ENCODE results near the gene SLC24A3. TPM values are rescaled to one million over a fixed set of nuclear protein-coding genes. Genes with fewer than 3 reads are reported as not detected.

SLC24A3 gene
- polyA plus RNA-seq, 4 donors: 1.6 to 4.0 (median 3.8) TPM; not detected in 1

DNA sequence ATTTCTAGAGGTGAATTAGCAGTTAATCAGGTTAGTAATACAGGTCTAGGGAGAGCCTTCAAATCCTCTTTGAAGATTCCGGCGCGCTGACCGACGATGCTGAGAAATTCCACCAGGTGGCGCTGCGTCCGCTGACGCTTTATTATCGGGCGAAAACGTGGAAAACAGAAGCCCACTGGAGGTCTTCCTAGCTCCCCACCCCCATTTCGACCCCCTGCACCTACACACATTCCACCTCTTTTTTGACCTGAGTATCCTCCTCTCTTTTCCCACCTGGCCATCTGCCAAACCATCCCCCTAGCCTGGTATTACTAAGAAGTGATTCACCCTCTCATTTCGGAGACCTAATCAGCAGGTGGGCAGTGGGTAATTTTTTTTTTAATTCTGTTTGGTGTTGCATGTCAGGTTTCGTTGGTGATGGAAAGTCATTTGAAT is 480.3 kb downstream of the SLC24A3 start:
- Histone ChIP-seq H3K27me3 (ENCODE audit: control insufficient read depth in 3 of 3, insufficient read depth in 3 of 3, low read length in 3 of 3) (no peaks in the 10 kb centered on the region), H3K27ac (ENCODE audit: low read depth in 1 of 3, low read length in 2 of 3) (no peak overlapping the region), H3K36me3 (ENCODE audit: control insufficient read depth in 3 of 3, insufficient read depth in 2 of 3, low read depth in 1 of 3, low read length in 3 of 3) (peaks cover 0 to 3% (median 0%) of the 10 kb centered on the region in 3 donors), H3K9me3 (ENCODE audit: control insufficient read depth in 2 of 2, insufficient read depth in 1 of 2, low read depth in 1 of 2, low read length in 1 of 2) (no peaks in the 10 kb centered on the region), H3K4me1 (ENCODE audit: control insufficient read depth in 3 of 3, insufficient read depth in 2 of 3, low read depth in 1 of 3, low read length in 2 of 3) (peaks cover 0 to 6% (median 2%) of the 10 kb centered on the region in 3 donors), H3K4me3 (ENCODE audit: low read depth in 1 of 3, low read length in 3 of 3) (no peak overlapping the region)
- WGBS, 3 donors: 3 to 8% (median 7%) methylated on average over 15 of the region's 15 CpGs
- DNase-seq (peak; percentile 47 to 78), FAIRE-seq (no peak)

DNA sequence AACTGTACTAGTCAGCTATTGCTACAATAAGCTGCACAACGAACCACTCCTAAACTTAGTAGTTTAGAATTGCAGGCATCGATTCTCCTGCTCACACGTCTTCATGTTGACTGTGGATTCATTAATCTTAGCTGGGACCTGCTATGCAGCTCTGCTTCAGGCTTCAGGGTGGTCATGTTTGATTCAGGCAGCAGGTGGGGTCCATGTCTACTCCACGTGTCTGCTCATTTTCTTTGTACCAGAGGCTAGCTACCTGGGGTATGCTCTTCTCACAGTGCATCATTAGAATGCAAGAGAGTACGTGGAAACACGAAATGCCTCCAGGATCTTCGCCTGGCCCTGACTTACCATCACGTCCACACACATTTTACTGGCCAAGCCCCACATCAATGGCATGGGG is 481.1 kb downstream of the SLC24A3 start:
- FAIRE-seq: no peak
- 77 to 88% (median 85%) methylated on average over 8 of the region's 8 CpGs for WGBS, 3 donors
- H3K4me3 ChIP-seq (ENCODE audit: low read depth in 1 of 3, low read length in 3 of 3): no peak overlapping the region
- H3K27me3 ChIP-seq (ENCODE audit: control insufficient read depth in 3 of 3, insufficient read depth in 3 of 3, low read length in 3 of 3): no peaks in the 10 kb centered on the region
- H3K27ac ChIP-seq (ENCODE audit: low read depth in 1 of 3, low read length in 2 of 3): no peak overlapping the region
- no peak for DNase-seq
- peaks cover 0 to 5% (median 0%) of the 10 kb centered on the region in 3 donors for H3K36me3 ChIP-seq (ENCODE audit: control insufficient read depth in 3 of 3, insufficient read depth in 2 of 3, low read depth in 1 of 3, low read length in 3 of 3)
- no peaks in the 10 kb centered on the region for H3K9me3 ChIP-seq (ENCODE audit: control insufficient read depth in 2 of 2, insufficient read depth in 1 of 2, low read depth in 1 of 2, low read length in 1 of 2)
- H3K4me1 ChIP-seq (ENCODE audit: control insufficient read depth in 3 of 3, insufficient read depth in 2 of 3, low read depth in 1 of 3, low read length in 2 of 3): peaks cover 0 to 6% (median 2%) of the 10 kb centered on the region in 3 donors

DNA sequence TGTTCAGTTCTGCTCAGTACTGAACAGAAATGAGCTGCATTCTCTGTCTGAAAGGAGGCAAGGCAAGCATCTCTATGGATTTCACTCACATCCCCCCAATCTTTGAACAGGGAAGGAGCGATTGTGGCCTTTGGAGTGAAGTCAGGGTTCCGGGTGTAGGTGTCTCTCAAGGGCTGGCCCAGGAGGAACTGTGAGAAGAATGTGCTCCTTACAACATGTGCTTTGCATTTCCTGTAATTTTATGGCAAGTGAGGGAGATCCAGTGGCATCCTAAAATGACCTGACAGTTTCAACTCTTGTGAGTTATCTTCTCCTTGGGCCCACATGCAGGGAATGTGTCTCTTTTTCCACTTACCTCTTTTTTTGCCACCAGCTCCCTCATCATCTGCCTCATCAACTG is 482.6 kb downstream of the SLC24A3 start:
- WGBS, 3 donors: 43 to 68% (median 48%) methylated on average over 2 of the region's 2 CpGs
- no peak for DNase-seq

DNA sequence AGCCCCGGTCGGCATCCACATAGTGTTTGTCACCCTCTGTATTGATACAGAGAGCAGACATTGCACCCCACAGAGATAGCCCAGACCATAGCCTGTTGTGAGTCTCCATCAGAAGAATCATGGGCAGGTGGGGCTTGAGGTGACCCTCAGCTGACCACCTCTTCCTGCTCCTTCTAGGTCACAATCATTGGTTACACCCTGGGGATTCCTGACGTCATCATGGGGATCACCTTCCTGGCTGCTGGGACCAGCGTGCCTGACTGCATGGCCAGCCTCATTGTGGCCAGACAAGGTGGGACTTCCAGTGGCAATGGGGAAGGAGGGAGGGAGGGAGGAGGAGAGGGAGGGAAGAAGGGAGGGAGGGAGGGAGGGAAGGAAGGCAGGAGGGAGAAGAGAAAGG is 484.2 kb downstream of the SLC24A3 start:
- Histone ChIP-seq H3K4me1 (ENCODE audit: control insufficient read depth in 3 of 3, insufficient read depth in 2 of 3, low read depth in 1 of 3, low read length in 2 of 3) (peaks cover 0 to 3% (median 2%) of the 10 kb centered on the region in 3 donors), H3K27me3 (ENCODE audit: control insufficient read depth in 3 of 3, insufficient read depth in 3 of 3, low read length in 3 of 3) (no peaks in the 10 kb centered on the region), H3K9me3 (ENCODE audit: control insufficient read depth in 2 of 2, insufficient read depth in 1 of 2, low read depth in 1 of 2, low read length in 1 of 2) (no peaks in the 10 kb centered on the region), H3K36me3 (ENCODE audit: control insufficient read depth in 3 of 3, insufficient read depth in 2 of 3, low read depth in 1 of 3, low read length in 3 of 3) (peaks cover 0 to 6% (median 0%) of the 10 kb centered on the region in 3 donors), H3K4me3 (ENCODE audit: low read depth in 1 of 3, low read length in 3 of 3) (no peak overlapping the region), H3K27ac (ENCODE audit: low read depth in 1 of 3, low read length in 2 of 3) (no peak overlapping the region)
- DNase-seq (no peak), FAIRE-seq (no peak)
- WGBS, 3 donors: 84 to 92% (median 87%) methylated on average over 4 of the region's 4 CpGs

More for the DNA sequence above, 482.6 kb downstream of the SLC24A3 start:
- no peak for FAIRE-seq
- H3K36me3 ChIP-seq (ENCODE audit: control insufficient read depth in 3 of 3, insufficient read depth in 2 of 3, low read depth in 1 of 3, low read length in 3 of 3): peaks cover 0 to 6% (median 0%) of the 10 kb centered on the region in 3 donors
- no peaks in the 10 kb centered on the region for H3K27me3 ChIP-seq (ENCODE audit: control insufficient read depth in 3 of 3, insufficient read depth in 3 of 3, low read length in 3 of 3)
- no peaks in the 10 kb centered on the region for H3K9me3 ChIP-seq (ENCODE audit: control insufficient read depth in 2 of 2, insufficient read depth in 1 of 2, low read depth in 1 of 2, low read length in 1 of 2)
- no peak overlapping the region for H3K27ac ChIP-seq (ENCODE audit: low read depth in 1 of 3, low read length in 2 of 3)
- H3K4me1 ChIP-seq (ENCODE audit: control insufficient read depth in 3 of 3, insufficient read depth in 2 of 3, low read depth in 1 of 3, low read length in 2 of 3): peaks cover 0 to 6% (median 2%) of the 10 kb centered on the region in 3 donors
- no peak overlapping the region for H3K4me3 ChIP-seq (ENCODE audit: low read depth in 1 of 3, low read length in 3 of 3)

DNA sequence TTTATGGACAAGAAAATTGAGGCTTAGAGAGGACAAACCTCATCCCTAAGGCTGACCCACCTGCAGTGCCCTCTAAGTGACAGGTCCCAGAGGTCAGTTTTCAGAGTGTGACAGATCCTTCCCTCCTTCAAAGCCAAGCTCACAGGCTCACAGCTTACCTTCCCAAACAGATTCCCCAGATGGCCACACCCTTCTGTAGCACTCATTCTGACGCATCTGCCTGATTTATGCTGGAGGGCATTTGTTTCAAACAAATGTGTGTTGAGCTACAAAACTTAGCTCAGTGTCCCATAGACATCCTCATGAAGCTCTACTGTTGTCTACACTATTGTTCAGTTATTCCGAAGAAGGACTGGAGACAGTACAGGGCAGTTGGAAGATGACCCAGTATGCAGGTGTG is 485.0 kb downstream of the SLC24A3 start:
- WGBS, 3 donors: 91 to 96% (median 93%) methylated on average over 2 of the region's 2 CpGs
- Histone ChIP-seq H3K27ac (ENCODE audit: low read depth in 1 of 3, low read length in 2 of 3) (no peak overlapping the region), H3K4me3 (ENCODE audit: low read depth in 1 of 3, low read length in 3 of 3) (no peak overlapping the region), H3K9me3 (ENCODE audit: control insufficient read depth in 2 of 2, insufficient read depth in 1 of 2, low read depth in 1 of 2, low read length in 1 of 2) (peaks cover 0 to 2% of the 10 kb centered on the region in 2 donors), H3K36me3 (ENCODE audit: control insufficient read depth in 3 of 3, insufficient read depth in 2 of 3, low read depth in 1 of 3, low read length in 3 of 3) (peaks cover 0 to 6% (median 0%) of the 10 kb centered on the region in 3 donors), H3K27me3 (ENCODE audit: control insufficient read depth in 3 of 3, insufficient read depth in 3 of 3, low read length in 3 of 3) (no peaks in the 10 kb centered on the region), H3K4me1 (ENCODE audit: control insufficient read depth in 3 of 3, insufficient read depth in 2 of 3, low read depth in 1 of 3, low read length in 2 of 3) (peaks cover 0 to 2% (median 2%) of the 10 kb centered on the region in 3 donors)
- DNase-seq: no peak
- FAIRE-seq: no peak

DNA sequence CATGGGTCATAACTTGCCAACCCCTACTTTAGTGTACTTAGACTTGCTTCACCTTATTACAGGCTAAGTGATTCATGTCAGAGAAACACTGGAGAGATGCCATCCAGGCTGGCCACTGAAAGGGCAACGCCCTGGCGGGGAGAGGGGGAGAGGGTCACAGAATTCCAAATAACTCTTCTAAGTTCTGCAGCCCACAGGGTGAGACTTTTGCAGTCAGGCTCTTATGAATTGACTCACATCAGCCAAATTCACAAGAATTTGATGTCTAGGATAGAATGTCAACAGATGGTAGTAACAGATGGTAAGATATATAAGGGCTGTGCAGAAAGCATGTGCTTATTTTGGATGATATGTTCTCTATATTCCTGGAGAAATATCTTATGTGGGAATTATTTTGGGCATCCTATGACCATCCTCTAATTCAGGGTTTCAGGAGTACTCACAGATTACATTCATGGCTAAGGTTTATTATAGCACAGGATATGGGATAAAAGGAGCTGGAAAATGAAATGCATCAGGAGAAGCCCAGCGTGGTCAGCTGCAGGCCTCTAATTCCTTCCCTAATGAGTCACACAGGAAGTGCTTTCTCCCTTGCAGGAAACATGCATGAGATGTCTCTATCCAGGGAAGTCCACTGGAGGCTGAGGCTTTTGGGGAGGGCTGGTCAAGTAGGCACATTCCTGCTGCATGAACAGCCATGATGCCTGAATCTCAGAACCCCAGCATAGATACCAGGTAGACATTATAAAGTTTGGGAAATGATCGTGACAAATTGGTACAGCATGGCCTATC is 486.9 kb downstream of the SLC24A3 start:
- DNase-seq (no peak), FAIRE-seq (no peak)
- no peaks in the 10 kb centered on the region for H3K27me3 ChIP-seq (ENCODE audit: control insufficient read depth in 3 of 3, insufficient read depth in 3 of 3, low read length in 3 of 3)
- H3K4me3 ChIP-seq (ENCODE audit: low read depth in 1 of 3, low read length in 3 of 3): no peak overlapping the region
- no peaks in the 10 kb centered on the region for H3K4me1 ChIP-seq (ENCODE audit: control insufficient read depth in 3 of 3, insufficient read depth in 2 of 3, low read depth in 1 of 3, low read length in 2 of 3)
- H3K9me3 ChIP-seq (ENCODE audit: control insufficient read depth in 2 of 2, insufficient read depth in 1 of 2, low read depth in 1 of 2, low read length in 1 of 2): peaks cover 0 to 9% of the 10 kb centered on the region in 2 donors
- 84 to 93% (median 87%) methylated on average over 4 of the region's 4 CpGs for WGBS, 3 donors
- H3K36me3 ChIP-seq (ENCODE audit: control insufficient read depth in 3 of 3, insufficient read depth in 2 of 3, low read depth in 1 of 3, low read length in 3 of 3): peaks cover 0 to 6% (median 0%) of the 10 kb centered on the region in 3 donors
- no peak overlapping the region for H3K27ac ChIP-seq (ENCODE audit: low read depth in 1 of 3, low read length in 2 of 3)

DNA sequence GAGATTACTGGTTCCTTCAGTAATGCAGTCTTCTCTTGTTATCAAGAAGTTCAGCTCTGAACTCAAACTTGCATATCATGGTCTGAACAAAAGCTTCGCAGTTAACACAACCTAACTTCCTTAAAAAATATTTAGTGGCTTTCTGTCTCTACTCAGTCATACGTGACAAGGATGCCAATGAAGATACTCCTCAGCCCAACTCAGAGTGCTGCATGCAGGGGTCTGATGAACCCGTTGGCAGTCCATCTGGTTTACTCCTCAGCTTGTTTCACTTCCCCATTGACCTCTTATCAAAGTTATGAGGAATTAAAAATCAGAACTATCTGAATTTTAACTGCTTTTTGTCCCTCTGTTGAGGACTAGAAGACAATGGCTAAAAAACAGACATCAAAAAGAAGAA is 489.0 kb downstream of the SLC24A3 start:
- 69 to 76% (median 74%) methylated on average over 3 of the region's 3 CpGs for WGBS, 3 donors
- Histone ChIP-seq H3K27ac (ENCODE audit: low read depth in 1 of 3, low read length in 2 of 3) (no peak overlapping the region), H3K9me3 (ENCODE audit: control insufficient read depth in 2 of 2, insufficient read depth in 1 of 2, low read depth in 1 of 2, low read length in 1 of 2) (peaks cover 0 to 9% of the 10 kb centered on the region in 2 donors), H3K27me3 (ENCODE audit: control insufficient read depth in 3 of 3, insufficient read depth in 3 of 3, low read length in 3 of 3) (no peaks in the 10 kb centered on the region), H3K4me3 (ENCODE audit: low read depth in 1 of 3, low read length in 3 of 3) (no peak overlapping the region), H3K4me1 (ENCODE audit: control insufficient read depth in 3 of 3, insufficient read depth in 2 of 3, low read depth in 1 of 3, low read length in 2 of 3) (no peaks in the 10 kb centered on the region), H3K36me3 (ENCODE audit: control insufficient read depth in 3 of 3, insufficient read depth in 2 of 3, low read depth in 1 of 3, low read length in 3 of 3) (peaks cover 0 to 5% (median 0%) of the 10 kb centered on the region in 3 donors)
- DNase-seq: no peak
- no peak for FAIRE-seq

DNA sequence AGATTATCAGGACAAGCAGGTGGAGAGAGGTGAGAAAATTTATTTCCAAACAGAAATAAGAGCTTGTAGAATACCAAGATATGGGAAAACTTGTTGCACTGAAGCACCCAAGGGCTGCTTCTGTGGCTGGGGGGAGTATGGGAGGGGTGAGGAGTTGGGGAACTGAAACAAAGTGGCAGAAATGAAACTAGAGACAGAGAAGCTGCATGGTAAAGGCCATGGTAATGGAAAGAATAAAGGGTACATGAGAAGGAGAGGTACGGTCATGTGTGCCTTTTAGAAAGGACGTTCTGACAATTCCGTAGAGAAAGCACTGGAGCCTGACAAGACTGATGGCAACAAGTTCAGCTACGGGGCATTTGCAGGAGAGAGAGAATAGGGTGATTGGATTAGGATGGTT is 494.0 kb downstream of the SLC24A3 start:
- Histone ChIP-seq H3K36me3 (ENCODE audit: control insufficient read depth in 3 of 3, insufficient read depth in 2 of 3, low read depth in 1 of 3, low read length in 3 of 3) (no peaks in the 10 kb centered on the region), H3K4me3 (ENCODE audit: low read depth in 1 of 3, low read length in 3 of 3) (no peak overlapping the region), H3K27me3 (ENCODE audit: control insufficient read depth in 3 of 3, insufficient read depth in 3 of 3, low read length in 3 of 3) (no peaks in the 10 kb centered on the region), H3K4me1 (ENCODE audit: control insufficient read depth in 3 of 3, insufficient read depth in 2 of 3, low read depth in 1 of 3, low read length in 2 of 3) (peaks cover 0 to 20% (median 0%) of the 10 kb centered on the region in 3 donors), H3K27ac (ENCODE audit: low read depth in 1 of 3, low read length in 2 of 3) (no peak overlapping the region), H3K9me3 (ENCODE audit: control insufficient read depth in 2 of 2, insufficient read depth in 1 of 2, low read depth in 1 of 2, low read length in 1 of 2) (peaks cover 0 to 9% of the 10 kb centered on the region in 2 donors)
- DNase-seq (no peak), FAIRE-seq (no peak)
- WGBS, 3 donors: 80 to 95% (median 82%) methylated on average over 4 of the region's 4 CpGs
